Measurements from ENCODE around the gene LBHD2. TPM values are rescaled to one million over a fixed set of nuclear protein-coding genes. Genes with fewer than 3 reads are reported as not detected.

The LBHD2 gene
- polyA plus RNA-seq, 1 experiment, result not detected

- CTCF ChIA-PET, result no interaction called here
- Histone ChIP-seq H3K4me3 (ENCODE audit: low read depth, low read length) (no peak overlapping the region), H3K36me3 (ENCODE audit: control insufficient read depth, insufficient read depth, low read length) (no peaks in the 10 kb centered on the region), H3K27me3 (ENCODE audit: control insufficient read depth, insufficient read depth, low read length) (no peaks in the 10 kb centered on the region)
- DNase-seq (ENCODE audit: low read depth), result no peak
- no peak for TF ChIP-seq CTCF (IDR thresholded peaks at IDR 0.05; ENCODE audit: insufficient read depth, low read depth, low read length)
- POLR2A ChIA-PET, result no interaction called here
Observed at GRCh38 chr14:103071544-103072251, 12.3 kb upstream of the LBHD2 start.

- Histone ChIP-seq H3K27me3 (ENCODE audit: control insufficient read depth, insufficient read depth, low read length) (no peaks in the 10 kb centered on the region), H3K4me3 (ENCODE audit: low read depth, low read length) (no peak overlapping the region), H3K36me3 (ENCODE audit: control insufficient read depth, insufficient read depth, low read length) (no peaks in the 10 kb centered on the region)
- DNase-seq (ENCODE audit: low read depth), result no peak
- TF ChIP-seq CTCF (IDR thresholded peaks at IDR 0.05; ENCODE audit: insufficient read depth, low read depth, low read length), result no peak
- CTCF ChIA-PET, result interaction anchor here (3.7 to 7.8 kb wide), 2 partner anchors 28 to 220 kb away, joined by 22 to 83 read pairs; no protein-coding TSS in a partner anchor
- POLR2A ChIA-PET, result no interaction called here
Observed at GRCh38 chr14:103072595-103073366, 11.2 kb upstream of the LBHD2 start.

- Histone ChIP-seq H3K36me3 (ENCODE audit: control insufficient read depth, insufficient read depth, low read length) (no peaks in the 10 kb centered on the region), H3K27me3 (ENCODE audit: control insufficient read depth, insufficient read depth, low read length) (no peaks in the 10 kb centered on the region), H3K4me3 (ENCODE audit: low read depth, low read length) (no peak overlapping the region)
- ChIA-PET CTCF (interaction anchor here (1.2 to 7.8 kb wide), 6 partner anchors 14 to 318 kb away, joined by 4 to 83 read pairs (median 14); no protein-coding TSS in a partner anchor), POLR2A (no interaction called here)
- no peak for DNase-seq (ENCODE audit: low read depth)
- no peak for TF ChIP-seq CTCF (IDR thresholded peaks at IDR 0.05; ENCODE audit: insufficient read depth, low read depth, low read length)
Observed at GRCh38 chr14:103073367-103073875, 10.6 kb upstream of the LBHD2 start.

- DNase-seq (ENCODE audit: low read depth), result no peak
- Histone ChIP-seq H3K27me3 (ENCODE audit: control insufficient read depth, insufficient read depth, low read length) (no peaks in the 10 kb centered on the region), H3K4me3 (ENCODE audit: low read depth, low read length) (no peak overlapping the region), H3K36me3 (ENCODE audit: control insufficient read depth, insufficient read depth, low read length) (no peaks in the 10 kb centered on the region)
- ChIA-PET CTCF (interaction anchor here (0.7 to 7.8 kb wide), 14 partner anchors 9 to 317 kb away, joined by 3 to 83 read pairs (median 6); no protein-coding TSS in a partner anchor), POLR2A (no interaction called here)
- no peak for TF ChIP-seq CTCF (IDR thresholded peaks at IDR 0.05; ENCODE audit: insufficient read depth, low read depth, low read length)
Observed at GRCh38 chr14:103073876-103074728, 9.9 kb upstream of the LBHD2 start.
